Stimulated activated naive CD4-positive, alpha-beta T cell (primary cell): ENCODE data around the gene BRCA2.
A peak's percentile ranks its signal among the peaks of the same experiment; 100 is the strongest.

Experiments
- DNase-seq, 6 experiments: peaks; one replicate each; lab custom pipeline; 2025; lab: John Stamatoyannopoulos, UW

BRCA2 gene

DNA sequence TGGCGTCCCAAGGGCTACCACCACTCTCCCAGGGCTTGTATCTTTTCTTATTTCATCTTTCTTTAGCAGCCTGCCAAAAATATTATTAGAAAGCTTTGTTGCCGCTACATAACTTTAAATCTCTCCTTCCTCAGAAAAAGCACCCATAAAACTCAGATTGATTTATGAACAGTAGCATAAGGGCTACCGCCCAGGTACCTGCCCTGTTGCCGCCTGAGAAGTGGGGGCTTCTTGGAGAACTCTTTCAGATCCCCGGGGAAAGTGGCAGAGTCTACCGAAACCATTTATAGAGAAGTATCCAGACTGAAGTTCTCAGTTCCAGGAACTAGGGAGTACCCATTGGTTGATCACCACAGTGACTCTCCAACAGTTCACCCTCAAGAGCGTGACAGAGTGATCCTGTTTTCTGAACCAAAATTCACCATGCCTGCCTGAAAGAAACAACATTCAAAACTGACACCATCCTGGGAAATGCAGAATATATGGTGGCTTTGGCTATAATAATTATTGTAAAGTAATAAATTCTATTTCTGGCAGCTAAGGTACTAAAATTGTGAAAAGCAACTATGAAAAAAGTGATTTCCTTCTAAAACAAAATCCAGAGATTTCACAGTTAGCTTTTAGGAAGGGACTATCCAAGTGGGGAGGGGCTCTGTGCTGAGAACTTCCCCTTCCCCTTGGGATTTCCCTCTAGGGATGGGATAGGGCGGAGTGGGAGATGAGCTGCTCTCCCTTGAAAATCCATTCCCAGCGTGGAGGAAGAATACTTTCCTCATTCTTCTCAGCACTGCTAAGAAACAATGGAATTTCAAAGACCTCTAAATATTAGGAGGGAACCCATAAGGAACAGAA is 113.5 kb downstream of the BRCA2 start:
- no peak for DNase-seq

- DNase-seq = no peak
Measured at GRCh38 chr13:32429433-32429909, 114.2 kb downstream of the BRCA2 start.

GRCh38 chr13:32430018-32430747 is 114.9 kb downstream of the BRCA2 start:
- DNase-seq = no peak

DNA sequence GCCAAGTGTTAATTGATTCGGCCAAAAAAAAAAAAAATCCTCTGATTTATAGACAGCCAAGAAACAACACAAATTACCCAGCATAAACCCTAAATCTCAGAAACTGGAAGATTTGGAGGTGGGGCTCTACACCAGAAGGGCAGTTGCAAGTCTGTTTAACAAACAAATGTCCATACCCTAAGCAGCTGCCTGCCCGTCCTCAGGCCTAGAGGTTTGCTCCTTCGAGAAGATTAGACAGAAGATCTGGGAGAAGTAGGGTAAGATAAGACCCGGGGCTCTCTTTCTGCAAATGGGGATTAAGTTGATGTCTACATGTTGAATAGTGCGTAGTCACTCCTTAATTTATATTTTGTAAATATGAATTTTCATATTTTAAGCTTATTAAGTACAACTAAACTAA is 116.1 kb downstream of the BRCA2 start:
- no peak for DNase-seq

GRCh38 chr13:32432856-32433255 is 117.5 kb downstream of the BRCA2 start:
- DNase-seq = no peak

DNA sequence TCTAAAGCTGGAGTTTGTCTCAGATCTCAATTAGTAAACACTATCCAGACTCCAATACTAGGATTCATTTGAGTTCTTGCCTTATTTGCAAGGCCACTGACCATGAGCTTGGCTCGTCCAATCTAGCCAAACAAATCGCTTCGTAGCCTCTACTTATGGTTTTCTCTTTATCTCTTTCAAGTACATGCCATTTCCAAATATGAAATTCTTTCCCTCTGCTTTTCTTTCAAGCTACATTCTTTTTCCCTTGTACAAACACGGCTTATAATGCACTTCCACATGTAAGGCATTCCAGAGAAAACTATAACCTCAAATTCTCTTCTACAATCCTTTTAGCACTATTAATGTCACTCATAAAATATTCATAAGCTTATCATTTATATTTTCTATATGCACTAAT is 123.6 kb downstream of the BRCA2 start:
- DNase-seq = no peak

DNA sequence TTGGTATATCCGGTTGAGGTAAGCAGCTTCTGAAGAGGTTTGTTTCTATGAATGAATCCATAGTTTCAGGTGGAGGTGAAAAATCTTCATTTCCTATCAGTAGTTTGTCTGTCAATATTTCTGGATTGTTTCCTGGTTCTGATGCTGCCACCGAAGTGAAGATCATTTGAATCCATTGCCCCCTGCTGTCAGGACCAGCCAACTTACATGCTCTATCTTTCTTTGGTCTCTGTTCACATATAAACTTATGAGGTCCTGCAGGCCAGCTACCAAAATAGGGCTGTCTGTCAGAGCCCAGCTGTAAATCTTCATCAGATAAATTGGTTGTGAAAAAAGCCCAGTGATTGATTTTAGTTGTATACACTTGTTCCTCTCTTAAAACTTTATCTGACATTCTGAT is 127.8 kb downstream of the BRCA2 start:
- DNase-seq = peak in 4 of 6 experiments; percentile 16 to 29 (median 18)

GRCh38 chr13:32445461-32445860 is 130.2 kb downstream of the BRCA2 start:
- DNase-seq = no peak

DNA sequence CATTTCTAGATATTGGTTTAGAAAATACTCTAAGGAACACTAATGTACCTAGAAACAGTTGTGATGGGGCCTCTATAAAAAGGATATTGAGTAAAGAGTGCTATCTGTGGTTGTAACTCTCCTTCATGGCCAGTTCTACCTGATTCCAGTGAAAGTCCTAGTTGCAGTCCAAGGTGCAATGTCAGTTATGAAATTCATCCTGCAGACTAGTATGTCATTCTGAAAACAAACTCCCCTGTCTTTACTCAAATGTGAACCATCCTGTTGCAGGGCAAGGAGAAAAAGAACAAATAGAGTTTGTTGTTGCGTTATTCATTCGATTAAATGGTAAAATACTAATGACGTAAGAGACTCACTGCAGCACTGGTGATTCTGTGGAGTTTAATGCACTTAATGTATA is 130.9 kb downstream of the BRCA2 start:
- DNase-seq = no peak

DNA sequence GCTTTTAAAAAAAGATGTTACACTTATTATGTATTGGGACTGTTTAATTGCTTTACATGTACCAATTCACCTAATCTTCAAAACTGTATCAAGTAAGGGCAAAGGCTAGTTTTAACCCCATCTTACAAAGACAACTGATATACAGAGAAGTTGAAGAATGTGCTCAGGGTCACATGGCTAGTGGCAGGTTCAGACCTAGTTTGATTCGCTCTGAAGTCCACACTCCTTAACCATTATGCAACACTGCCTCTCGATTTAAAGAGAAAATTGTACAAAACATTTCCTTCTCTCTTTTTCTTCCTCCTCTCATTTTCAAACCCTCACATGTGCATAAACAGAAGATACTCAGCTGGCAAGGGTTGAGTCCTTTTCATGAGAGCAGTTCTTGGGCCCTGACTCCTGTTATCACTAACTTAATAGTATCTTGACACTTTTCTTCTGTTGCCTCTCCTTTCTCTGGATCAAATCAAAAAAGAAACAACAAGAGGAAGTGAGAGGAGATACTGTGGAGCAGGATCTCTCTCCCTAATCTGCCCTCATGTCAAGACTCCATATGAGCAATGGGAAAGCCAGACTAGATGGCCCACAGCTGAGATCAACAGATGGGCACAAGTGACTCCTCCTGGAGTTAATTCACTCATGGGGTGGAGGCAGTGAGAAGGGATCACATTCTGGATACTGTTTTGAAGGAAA is 131.6 kb downstream of the BRCA2 start:
- DNase-seq = no peak

GRCh38 chr13:32447894-32448623 is 132.8 kb downstream of the BRCA2 start:
- no peak for DNase-seq

- DNase-seq = no peak
Measured at GRCh38 chr13:32448972-32449371, 133.7 kb downstream of the BRCA2 start.
